Panc1 (cell line): Measurements from ENCODE around the gene ABCG2. TPM values are rescaled to one million over a fixed set of nuclear protein-coding genes. Genes with fewer than 3 reads are reported as not detected.

Source experiments
- ATAC-seq: fragments of 200-7000 bp; cut with Tn5 transposase; 2 replicates; pipeline ENCODE4 v1.9.1; 2020; ENCODE audit warnings: mild to moderate bottlenecking, moderate library complexity
- BruUV-seq: library from RNA; stranded (reverse); fragments of 400-500 nt; replicated peaks from 2 replicates; lab custom pipeline; 2021; lab: Mats Ljungman, UMichigan
- CTCF ChIA-PET: fragments of 300-600 bp; sonication (Branson Sonifier 250); formaldehyde crosslinking; loops from one replicate; lab custom pipeline; 2022; ENCODE audit warnings: antibody characterized with exemption; lab: Charles Lee
- POLR2A ChIA-PET: fragments of 300-600 bp; sonication (Branson Sonifier 250); formaldehyde crosslinking; loops from one replicate; lab custom pipeline; 2022; ENCODE audit warnings: antibody characterized with exemption; lab: Charles Lee
- DNase-seq: peaks from one replicate; pipeline ENCODE4 v3.0.0-alpha.2; 2010; ENCODE audit warnings: low read depth, low spot score
- H3K27ac ChIP-seq: 2 replicates; pipeline ENCODE4 v1.5.1; 2011; ENCODE audit warnings: mild to moderate bottlenecking, low read length, inconsistent platforms
- H3K27me3 ChIP-seq: fragments of 200-500 bp; sonication (Bioruptor generic); 2 replicates; pipeline ENCODE4 v1.6.0; 2014; ENCODE audit warnings: low read length, inconsistent platforms; ENCODE audit not compliant: control insufficient read depth, insufficient read depth
- H3K36me3 ChIP-seq: fragments of 200-500 bp; sonication (Bioruptor generic); 2 replicates; pipeline ENCODE4 v1.5.1; 2014; ENCODE audit warnings: inconsistent platforms, mild to moderate bottlenecking, low read length, moderate library complexity; ENCODE audit not compliant: control insufficient read depth, insufficient read depth
- H3K4me1 ChIP-seq: 2 replicates; pipeline ENCODE4 v1.5.1; 2011; ENCODE audit warnings: inconsistent platforms, mild to moderate bottlenecking, low read length, moderate library complexity; ENCODE audit not compliant: control insufficient read depth, insufficient read depth
- H3K4me3 ChIP-seq, 2 experiments: 2 replicates each; pipeline ENCODE4 v1.5.1; 2011 to 2012; ENCODE audit warnings: low read depth in 2 of 2, low read length in 2 of 2, mild to moderate bottlenecking in 2 of 2, inconsistent platforms in 1 of 2, moderate library complexity in 1 of 2
- H3K9me3 ChIP-seq: fragments of 200-500 bp; sonication (Bioruptor generic); 2 replicates; pipeline ENCODE4 v1.5.1; 2014; ENCODE audit warnings: low read depth, mild to moderate bottlenecking, inconsistent platforms, low read length, moderate library complexity; ENCODE audit not compliant: control insufficient read depth, insufficient read depth
- CTCF ChIP-seq: fragments of 450-650 bp; IDR thresholded peaks from 2 replicates; pipeline ENCODE4 v1.5.1; 2017; ENCODE audit warnings: mild to moderate bottlenecking
- POLR2AphosphoS5 ChIP-seq: IDR thresholded peaks from 2 replicates; pipeline ENCODE4 v1.6.1; 2012; ENCODE audit warnings: mild to moderate bottlenecking, low read depth, low read length, moderate library complexity
- REST ChIP-seq, 2 experiments: IDR thresholded peaks; 2 replicates each; pipeline ENCODE4 v1.6.1; 2011 to 2012; ENCODE audit warnings: low read depth in 2 of 2, control low read depth in 1 of 2, low read length in 1 of 2, mild to moderate bottlenecking in 1 of 2, moderate library complexity in 1 of 2; ENCODE audit not compliant: insufficient read depth in 1 of 2
- SIN3A ChIP-seq: IDR thresholded peaks from 2 replicates; pipeline ENCODE4 v1.6.1; 2012; ENCODE audit warnings: low read depth, mild to moderate bottlenecking, low read length, moderate library complexity, borderline replicate concordance; ENCODE audit not compliant: insufficient read depth
- TCF7L2 ChIP-seq: IDR thresholded peaks from 2 replicates; pipeline ENCODE4 v1.6.1; 2011; ENCODE audit warnings: mild to moderate bottlenecking, low read depth, low read length, inconsistent platforms
- in situ Hi-C: cut with HindIII; loops from 2 replicates; pipeline ENCODE4 v1.10.0; 2016; ENCODE audit warnings: low sequenced_read_pairs, low pct_unique_long_range_greater_than_20kb
- intact Hi-C: fragments of 100-400 bp; cut with micrococcal nuclease; formaldehyde crosslinking; loops from one replicate; pipeline ENCODE4 v1.10.0; 2022; ENCODE audit not compliant: unreplicated experiment
- total RNA-seq: library from RNA; stranded (reverse); gene quantifications from one replicate; pipeline ENCODE4 v1.2.1, GENCODE V29; 2021; ENCODE audit not compliant: unreplicated experiment

ABCG2 gene
- total RNA-seq, 1 experiment from 2014 or later = 63.3 TPM

- no peak for ATAC-seq
- H3K27me3 ChIP-seq = no peaks in the 10 kb centered on the region
- H3K4me3 ChIP-seq = no peak overlapping the region
- no peaks in the 10 kb centered on the region for H3K9me3 ChIP-seq
- no peak overlapping the region for H3K27ac ChIP-seq
- intact Hi-C loops = no loop called here
- peaks cover 7% of the 10 kb centered on the region for H3K36me3 ChIP-seq
- ChIA-PET CTCF (no interaction called here), POLR2A (interaction anchor here (0.5 kb wide), 1 partner anchor 219 kb away, joined by 3 read pairs; no protein-coding TSS in a partner anchor)
- H3K4me1 ChIP-seq = no peaks in the 10 kb centered on the region
- DNase-seq = no peak
- in situ Hi-C loops = no loop called here
- TF ChIP-seq SIN3A (no peak), POLR2AphosphoS5 (no peak), REST (IDR thresholded peaks at IDR 0.05; ENCODE audit: insufficient read depth in 1 of 2, low read depth in 2 of 2, low read length in 1 of 2) (no peak), TCF7L2 (no peak), CTCF (no peak)
- no TSS peak for BruUV-seq
Observed at GRCh38 chr4:88041626-88042025, 116.8 kb downstream of the ABCG2 start.

GRCh38 chr4:88040707-88041106 is 117.7 kb downstream of the ABCG2 start:
- DNase-seq (no peak), ATAC-seq (no peak)
- Histone ChIP-seq H3K4me1 (no peaks in the 10 kb centered on the region), H3K27ac (no peak overlapping the region), H3K4me3 (no peak overlapping the region), H3K36me3 (peaks cover 7% of the 10 kb centered on the region), H3K27me3 (no peaks in the 10 kb centered on the region), H3K9me3 (no peaks in the 10 kb centered on the region)
- intact Hi-C loops = no loop called here
- no TSS peak for BruUV-seq
- in situ Hi-C loops = no loop called here
- ChIA-PET POLR2A (no interaction called here), CTCF (no interaction called here)
- TF ChIP-seq REST (IDR thresholded peaks at IDR 0.05; ENCODE audit: insufficient read depth in 1 of 2, low read depth in 2 of 2, low read length in 1 of 2) (no peak), POLR2AphosphoS5 (no peak), SIN3A (no peak), CTCF (no peak), TCF7L2 (no peak)

Other genes starting within 250 kb of the ABCG2 start
- 1.6 TPM for gene SPP1, start 182.9 kb downstream of the ABCG2 start, total RNA-seq
- gene PKD2, start 151.0 kb downstream of the ABCG2 start, total RNA-seq = 21.7 TPM
- 2.1 TPM for gene PPM1K, start 125.9 kb upstream of the ABCG2 start, total RNA-seq
- 1.2 TPM for gene HERC6, start 220.2 kb upstream of the ABCG2 start, total RNA-seq